Activated CD4-positive, alpha-beta T cell treated with anti-CD3 and anti-CD28 coated beads, Interleukin-2, amount 10 ng/mL, durations not matched to agents 24 days and 14 days (primary cell): ENCODE results near the gene CBX3. TPM values are rescaled to one million over a fixed set of nuclear protein-coding genes. Genes with fewer than 3 reads are reported as not detected.
"Not testable (repeated sequence)": the region's sequence is repeated elsewhere in the genome, so short reads cannot be mapped to it uniquely, and the experiment has no call there.

Source experiments
- DNase-seq: peaks from one replicate; pipeline ENCODE4 v3.0.0; 2022
- H3K27ac Mint-ChIP-seq: one replicate; pipeline ENCODE4 v1.8.0; 2022; ENCODE audit warnings: mild to moderate bottlenecking, mixed read lengths
- H3K27me3 Mint-ChIP-seq: one replicate; pipeline ENCODE4 v1.8.0; 2022; ENCODE audit warnings: mixed read lengths
- H3K36me3 Mint-ChIP-seq: one replicate; pipeline ENCODE4 v1.8.0; 2022; ENCODE audit warnings: low read depth, mild to moderate bottlenecking, mixed read lengths
- H3K4me1 Mint-ChIP-seq: one replicate; pipeline ENCODE4 v1.8.0; 2021; ENCODE audit warnings: mixed read lengths
- H3K4me3 Mint-ChIP-seq: one replicate; pipeline ENCODE4 v1.8.0; 2022; ENCODE audit warnings: mild to moderate bottlenecking, moderate library complexity, mixed read lengths
- H3K9me3 Mint-ChIP-seq: one replicate; pipeline ENCODE4 v1.8.0; 2021; ENCODE audit warnings: mixed read lengths
- intact Hi-C: fragments of 100-400 bp; cut with micrococcal nuclease; formaldehyde crosslinking; loops from one replicate; pipeline ENCODE4 v1.15.1; 2023
- total RNA-seq: library from RNA; stranded (reverse); gene quantifications from 2 replicates; pipeline ENCODE4 v1.2.3, GENCODE V29; 2022

CBX3 gene
- total RNA-seq, 1 donor from 2014 or later = 307 TPM

- peaks cover 27% of the 10 kb centered on the region for H3K4me1 Mint-ChIP-seq
- no peak overlapping the region for H3K4me3 Mint-ChIP-seq
- intact Hi-C loops = no loop called here
- peaks cover 43% of the 10 kb centered on the region for H3K36me3 Mint-ChIP-seq
- no peak for DNase-seq
- H3K9me3 Mint-ChIP-seq = no peaks in the 10 kb centered on the region
- H3K27me3 Mint-ChIP-seq = no peaks in the 10 kb centered on the region
- H3K27ac Mint-ChIP-seq = no peak overlapping the region
Measured at GRCh38 chr7:26178272-26178960, 23.1 kb upstream of the CBX3 start.

- Mint-ChIP-seq H3K4me1 (peaks cover 18% of the 10 kb centered on the region), H3K9me3 (no peaks in the 10 kb centered on the region), H3K4me3 (no peak overlapping the region), H3K27ac (peak overlapping the region; percentile 29), H3K36me3 (peaks cover 44% of the 10 kb centered on the region), H3K27me3 (no peaks in the 10 kb centered on the region)
- DNase-seq = no peak
- intact Hi-C loops = no loop called here
Measured at GRCh38 chr7:26179422-26179821, 22.1 kb upstream of the CBX3 start.

- no peak for DNase-seq
- H3K4me1 Mint-ChIP-seq = peaks cover 20% of the 10 kb centered on the region
- H3K9me3 Mint-ChIP-seq = no peaks in the 10 kb centered on the region
- no peak overlapping the region for H3K4me3 Mint-ChIP-seq
- peaks cover 49% of the 10 kb centered on the region for H3K36me3 Mint-ChIP-seq
- intact Hi-C loops = no loop called here
- H3K27me3 Mint-ChIP-seq = no peaks in the 10 kb centered on the region
- H3K27ac Mint-ChIP-seq = peak overlapping the region; percentile 59
Measured at GRCh38 chr7:26179826-26180497, 21.6 kb upstream of the CBX3 start.

GRCh38 chr7:26180792-26181198 lies 20.8 kb upstream of the CBX3 start:
- peaks cover 57% of the 10 kb centered on the region for H3K36me3 Mint-ChIP-seq
- DNase-seq = no peak
- H3K27me3 Mint-ChIP-seq = no peaks in the 10 kb centered on the region
- no peak overlapping the region for H3K27ac Mint-ChIP-seq
- H3K4me1 Mint-ChIP-seq = peaks cover 28% of the 10 kb centered on the region
- intact Hi-C loops = no loop called here
- H3K4me3 Mint-ChIP-seq = no peak overlapping the region
- no peaks in the 10 kb centered on the region for H3K9me3 Mint-ChIP-seq

GRCh38 chr7:26181474-26182227 lies 19.9 kb upstream of the CBX3 start:
- Mint-ChIP-seq H3K27ac (peak overlapping the region; percentile 67), H3K4me1 (peaks cover 34% of the 10 kb centered on the region), H3K36me3 (peaks cover 61% of the 10 kb centered on the region), H3K9me3 (no peaks in the 10 kb centered on the region), H3K27me3 (no peaks in the 10 kb centered on the region), H3K4me3 (no peak overlapping the region)
- no peak for DNase-seq
- intact Hi-C loops = no loop called here

- peaks cover 68% of the 10 kb centered on the region for H3K36me3 Mint-ChIP-seq
- H3K4me1 Mint-ChIP-seq = peaks cover 38% of the 10 kb centered on the region
- intact Hi-C loops = no loop called here
- H3K4me3 Mint-ChIP-seq = no peak overlapping the region
- no peak for DNase-seq
- H3K9me3 Mint-ChIP-seq = no peaks in the 10 kb centered on the region
- H3K27ac Mint-ChIP-seq = peak overlapping the region; percentile 67
- no peaks in the 10 kb centered on the region for H3K27me3 Mint-ChIP-seq
Measured at GRCh38 chr7:26182283-26182682, 19.3 kb upstream of the CBX3 start.

- Mint-ChIP-seq H3K4me3 (no peak overlapping the region), H3K27ac (peak overlapping the region; percentile 67), H3K9me3 (no peaks in the 10 kb centered on the region), H3K4me1 (peaks cover 41% of the 10 kb centered on the region), H3K27me3 (no peaks in the 10 kb centered on the region), H3K36me3 (peaks cover 70% of the 10 kb centered on the region)
- DNase-seq = no peak
- intact Hi-C loops = no loop called here
Measured at GRCh38 chr7:26182706-26183105, 18.8 kb upstream of the CBX3 start.

- Mint-ChIP-seq H3K27me3 (no peaks in the 10 kb centered on the region), H3K9me3 (no peaks in the 10 kb centered on the region), H3K4me1 (peaks cover 44% of the 10 kb centered on the region), H3K36me3 (peaks cover 74% of the 10 kb centered on the region), H3K27ac (peak overlapping the region; percentile 88), H3K4me3 (no peak overlapping the region)
- intact Hi-C loops = no loop called here
- DNase-seq = no peak
Measured at GRCh38 chr7:26183545-26184280, 17.8 kb upstream of the CBX3 start.

- not testable (repeated sequence) for H3K4me3 Mint-ChIP-seq, H3K9me3 Mint-ChIP-seq, DNase-seq, H3K27me3 Mint-ChIP-seq
- intact Hi-C loops = loop anchor here (1.0 kb wide), 1 partner anchor 28 kb away; no protein-coding TSS in a partner anchor
- H3K4me1 Mint-ChIP-seq = peaks cover 49% of the 10 kb centered on the region
- H3K36me3 Mint-ChIP-seq = peaks cover 78% of the 10 kb centered on the region
- H3K27ac Mint-ChIP-seq = peak overlapping the region; percentile 88
Measured at GRCh38 chr7:26184281-26185101, 17.1 kb upstream of the CBX3 start.

- peaks cover 51% of the 10 kb centered on the region for H3K4me1 Mint-ChIP-seq
- peak overlapping the region; percentile 88 for H3K27ac Mint-ChIP-seq
- H3K36me3 Mint-ChIP-seq = peaks cover 80% of the 10 kb centered on the region
- peak overlapping the region; percentile 59 for H3K4me3 Mint-ChIP-seq
- DNase-seq = peak; percentile 75
- intact Hi-C loops = loop anchor here (1.0 kb wide), 1 partner anchor 29 kb away; no protein-coding TSS in a partner anchor
- H3K27me3 Mint-ChIP-seq = no peaks in the 10 kb centered on the region
- no peaks in the 10 kb centered on the region for H3K9me3 Mint-ChIP-seq
Measured at GRCh38 chr7:26185131-26185843, 16.3 kb upstream of the CBX3 start.

- intact Hi-C loops = loop anchor here (1.0 to 2.0 kb wide), 3 partner anchors 30 to 95 kb away; no protein-coding TSS in a partner anchor
- peak overlapping the region; percentile 59 for H3K4me3 Mint-ChIP-seq
- H3K36me3 Mint-ChIP-seq = peaks cover 80% of the 10 kb centered on the region
- H3K4me1 Mint-ChIP-seq = peaks cover 55% of the 10 kb centered on the region
- no peaks in the 10 kb centered on the region for H3K27me3 Mint-ChIP-seq
- peak overlapping the region; percentile 88 for H3K27ac Mint-ChIP-seq
- no peak for DNase-seq
- H3K9me3 Mint-ChIP-seq = no peaks in the 10 kb centered on the region
Measured at GRCh38 chr7:26185844-26186180, 15.7 kb upstream of the CBX3 start.
